Rectal smooth muscle tissue (tissue), 1 donor: ENCODE results near the gene USP25.

Experiments
- H3K27ac ChIP-seq: one replicate; pipeline ENCODE4 v1.7.0; 2013; ENCODE audit warnings: low read depth, low read length, inconsistent platforms
- H3K27me3 ChIP-seq: one replicate; pipeline ENCODE4 v1.7.0; 2013; ENCODE audit warnings: low read length; ENCODE audit not compliant: control insufficient read depth, insufficient read depth
- H3K36me3 ChIP-seq: one replicate; pipeline ENCODE4 v1.7.0; 2013; ENCODE audit warnings: low read length; ENCODE audit not compliant: control insufficient read depth, insufficient read depth
- H3K4me1 ChIP-seq: one replicate; pipeline ENCODE4 v1.7.0; 2013; ENCODE audit warnings: low read length; ENCODE audit not compliant: control insufficient read depth, insufficient read depth
- H3K4me3 ChIP-seq: one replicate; pipeline ENCODE4 v1.7.0; 2013; ENCODE audit warnings: low read length
- H3K9ac ChIP-seq: one replicate; pipeline ENCODE4 v1.7.0; 2013; ENCODE audit warnings: low read length

USP25 gene

DNA sequence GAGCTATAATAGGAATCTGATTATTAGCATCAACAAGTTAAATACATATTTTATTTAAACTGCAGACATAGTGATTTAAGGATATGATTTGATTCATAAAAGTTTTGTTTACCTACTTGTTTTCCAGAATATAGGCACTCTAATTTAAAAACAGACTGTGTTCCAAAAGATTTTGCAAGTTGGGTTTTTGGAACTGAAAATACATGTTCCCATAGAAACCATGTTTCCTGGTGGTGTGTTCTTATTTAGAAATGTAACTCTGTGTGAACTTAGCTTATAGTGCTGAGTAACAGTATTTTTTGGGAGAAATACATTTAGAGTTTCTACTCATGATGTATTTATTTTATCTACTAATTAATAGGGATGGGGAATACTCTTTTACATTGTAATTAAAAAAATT, 21.8 kb downstream of the USP25 start:
- Histone ChIP-seq H3K27ac (no peak overlapping the region), H3K9ac (no peak overlapping the region), H3K4me1 (peaks cover 9% of the 10 kb centered on the region)

DNA sequence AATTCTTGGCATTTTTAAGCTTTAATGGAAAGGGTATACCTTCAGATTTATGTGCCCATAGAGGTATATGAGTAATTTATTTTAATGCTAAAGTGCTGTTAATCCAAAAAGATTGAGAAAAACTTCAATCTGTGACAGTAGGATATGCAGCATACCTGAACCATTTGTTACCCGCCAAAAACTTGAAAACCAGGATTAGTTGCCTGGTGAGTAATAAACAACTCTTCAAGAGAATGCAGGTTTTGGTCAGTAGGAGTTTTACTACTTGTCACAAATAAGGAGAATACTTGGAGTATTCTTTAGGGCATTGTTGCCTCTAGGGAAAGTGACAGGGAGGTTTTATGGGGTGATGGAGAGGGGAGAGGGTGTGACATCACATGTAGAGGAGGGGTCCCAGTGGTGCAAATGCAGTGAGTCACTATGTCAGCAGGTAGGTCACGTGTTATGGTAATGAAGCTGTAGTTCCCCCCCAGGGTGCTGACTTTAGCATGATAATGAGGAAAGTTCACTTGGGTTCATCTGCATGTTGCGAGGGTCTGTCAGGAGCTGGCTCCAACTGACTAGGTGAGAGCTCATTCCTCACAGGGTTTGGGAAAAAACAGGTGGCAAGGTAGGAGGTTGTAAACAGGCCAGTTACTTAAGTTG, 23.1 kb downstream of the USP25 start:
- H3K27me3 ChIP-seq: no peaks in the 10 kb centered on the region
- H3K4me3 ChIP-seq: no peak overlapping the region
- H3K27ac ChIP-seq: no peak overlapping the region
- no peaks in the 10 kb centered on the region for H3K36me3 ChIP-seq
- peaks cover 9% of the 10 kb centered on the region for H3K4me1 ChIP-seq
- no peak overlapping the region for H3K9ac ChIP-seq

More for the DNA sequence above, 21.8 kb downstream of the USP25 start:
- Histone ChIP-seq H3K27me3 (no peaks in the 10 kb centered on the region), H3K36me3 (no peaks in the 10 kb centered on the region), H3K4me3 (no peak overlapping the region)

DNA sequence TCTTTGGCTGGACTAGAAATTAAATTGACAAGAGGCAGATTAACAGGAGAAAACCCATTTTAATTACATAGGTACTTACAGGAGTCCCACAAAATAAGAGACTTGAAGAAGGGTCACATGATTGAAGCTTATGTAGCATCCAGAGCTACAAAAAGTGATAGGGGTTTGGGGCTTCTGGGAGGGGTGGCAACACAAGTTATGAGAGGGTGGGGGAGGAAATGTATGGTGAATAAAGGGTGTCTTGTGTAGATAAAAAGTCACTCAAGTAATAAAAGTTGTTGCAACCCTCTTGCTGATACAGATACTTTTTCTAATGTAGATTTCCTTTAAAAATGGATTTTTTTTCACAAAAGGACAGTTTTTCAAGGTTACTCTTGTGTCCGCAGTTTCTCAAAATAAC, 24.0 kb downstream of the USP25 start:
- Histone ChIP-seq H3K4me1 (peaks cover 9% of the 10 kb centered on the region), H3K36me3 (no peaks in the 10 kb centered on the region), H3K4me3 (no peak overlapping the region), H3K27ac (no peak overlapping the region), H3K27me3 (no peaks in the 10 kb centered on the region), H3K9ac (no peak overlapping the region)

DNA sequence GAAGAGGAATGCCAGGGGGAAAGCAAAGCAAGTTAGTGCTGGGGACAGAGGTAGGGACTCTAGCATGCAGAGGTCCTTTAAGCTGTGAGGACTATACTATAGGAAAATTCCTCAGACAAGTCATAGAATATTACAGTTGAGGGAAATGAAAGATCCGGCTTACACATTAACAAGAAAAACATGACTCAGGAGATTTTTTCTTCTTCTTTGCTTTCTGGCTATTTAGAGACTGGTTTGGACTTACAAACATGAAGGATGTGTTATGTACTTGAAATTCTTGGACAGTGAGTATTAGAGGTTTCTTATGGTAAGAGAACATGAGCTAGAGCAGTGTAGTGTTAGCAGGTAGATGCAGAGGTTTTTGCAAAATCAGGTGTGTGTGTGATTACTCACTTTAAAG, 24.9 kb downstream of the USP25 start:
- no peak overlapping the region for H3K4me3 ChIP-seq
- H3K4me1 ChIP-seq: peaks cover under 1% of the 10 kb centered on the region
- H3K36me3 ChIP-seq: no peaks in the 10 kb centered on the region
- H3K27ac ChIP-seq: no peak overlapping the region
- no peak overlapping the region for H3K9ac ChIP-seq
- no peaks in the 10 kb centered on the region for H3K27me3 ChIP-seq

DNA sequence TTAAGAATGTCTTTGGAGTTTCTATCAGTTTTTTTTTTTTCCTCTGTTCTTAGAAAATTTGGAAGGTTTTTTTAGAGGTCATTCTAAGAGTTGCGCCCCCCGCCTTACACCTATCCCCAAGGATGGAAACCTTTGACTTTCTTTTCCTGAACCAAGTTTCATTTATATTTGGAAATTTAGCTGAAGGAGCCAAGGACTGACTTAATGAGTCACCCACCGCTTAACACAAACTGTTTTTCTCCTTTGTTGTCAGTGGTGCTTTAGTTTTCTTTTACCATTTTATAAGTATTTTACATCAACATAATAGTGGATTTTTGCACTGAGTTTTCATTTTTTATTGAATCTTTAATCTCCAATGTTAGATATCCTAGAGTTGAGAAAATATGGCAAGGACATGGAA, 25.3 kb downstream of the USP25 start:
- Histone ChIP-seq H3K27ac (no peak overlapping the region), H3K36me3 (no peaks in the 10 kb centered on the region), H3K27me3 (no peaks in the 10 kb centered on the region), H3K4me3 (no peak overlapping the region), H3K4me1 (no peaks in the 10 kb centered on the region), H3K9ac (no peak overlapping the region)

DNA sequence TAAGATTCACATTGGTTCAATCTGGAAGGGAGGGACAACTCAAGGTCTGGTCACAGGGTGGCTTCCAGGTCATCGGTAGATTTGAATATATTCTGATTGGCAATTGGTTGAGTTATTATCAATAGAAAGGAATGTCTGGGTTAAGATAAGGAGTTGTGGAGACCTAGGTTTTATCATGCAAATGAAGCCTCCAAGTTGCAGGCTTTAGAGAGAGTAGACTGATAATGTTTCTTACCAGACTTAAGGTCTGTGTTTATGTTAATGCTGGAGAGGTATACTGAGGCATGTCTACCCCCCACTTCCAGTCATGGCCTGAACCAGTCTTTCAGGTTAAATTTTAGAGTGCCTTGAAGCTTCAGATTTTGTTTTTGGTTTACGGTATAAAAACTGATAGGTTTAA, 29.7 kb downstream of the USP25 start:
- Histone ChIP-seq H3K27me3 (no peaks in the 10 kb centered on the region), H3K4me3 (no peak overlapping the region), H3K36me3 (no peaks in the 10 kb centered on the region), H3K27ac (no peak overlapping the region), H3K9ac (no peak overlapping the region), H3K4me1 (no peaks in the 10 kb centered on the region)

DNA sequence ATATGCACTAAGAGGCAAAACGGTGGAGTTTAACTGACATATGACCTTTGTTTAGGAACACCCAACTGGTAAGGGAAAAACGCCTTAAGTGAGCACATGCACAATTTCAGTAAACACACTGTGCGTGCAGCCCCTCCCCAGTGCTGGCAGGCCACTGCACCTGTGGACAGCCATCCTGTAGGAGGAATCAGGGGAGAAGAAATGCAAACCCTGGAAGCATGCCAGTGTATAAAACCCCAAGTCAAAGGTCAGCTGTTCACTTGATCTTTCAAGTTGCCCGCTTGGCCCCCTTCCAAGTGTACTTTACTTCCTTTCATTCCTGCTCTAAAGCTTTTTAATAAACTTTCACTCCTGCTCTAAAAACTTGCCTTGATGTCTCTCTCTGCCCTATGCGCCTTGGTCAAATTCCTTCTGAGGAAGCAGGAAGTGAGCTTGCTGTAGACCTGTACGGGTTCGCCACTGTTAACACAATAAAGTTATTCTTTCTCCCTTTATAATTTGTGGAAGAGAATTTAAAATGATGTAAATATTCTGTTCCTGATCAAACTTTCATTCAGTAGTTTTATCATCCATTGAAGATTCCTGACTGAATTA, 31.8 kb downstream of the USP25 start:
- Histone ChIP-seq H3K4me3 (no peak overlapping the region), H3K4me1 (no peaks in the 10 kb centered on the region), H3K36me3 (no peaks in the 10 kb centered on the region), H3K27me3 (no peaks in the 10 kb centered on the region), H3K27ac (no peak overlapping the region), H3K9ac (no peak overlapping the region)

DNA sequence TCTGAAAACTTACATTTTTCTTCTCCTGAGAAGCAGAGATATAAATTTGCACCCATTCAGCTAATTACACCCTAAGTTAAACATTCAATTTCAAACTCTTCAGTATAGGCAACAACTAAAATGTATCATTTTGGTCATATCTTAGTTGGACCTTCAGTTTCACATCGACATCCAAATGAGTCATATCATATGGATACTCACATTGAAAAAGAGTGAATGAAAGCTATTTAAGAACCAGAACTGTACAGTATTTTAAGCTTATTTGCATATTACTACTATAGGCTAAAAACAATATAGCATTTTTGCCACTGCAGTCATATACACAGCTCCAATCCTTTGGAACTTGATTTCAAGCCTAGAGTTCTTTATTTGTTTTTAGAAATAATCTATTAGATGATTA, 33.6 kb downstream of the USP25 start:
- no peaks in the 10 kb centered on the region for H3K4me1 ChIP-seq
- H3K36me3 ChIP-seq: no peaks in the 10 kb centered on the region
- no peak overlapping the region for H3K9ac ChIP-seq
- H3K4me3 ChIP-seq: no peak overlapping the region
- no peak overlapping the region for H3K27ac ChIP-seq
- no peaks in the 10 kb centered on the region for H3K27me3 ChIP-seq

DNA sequence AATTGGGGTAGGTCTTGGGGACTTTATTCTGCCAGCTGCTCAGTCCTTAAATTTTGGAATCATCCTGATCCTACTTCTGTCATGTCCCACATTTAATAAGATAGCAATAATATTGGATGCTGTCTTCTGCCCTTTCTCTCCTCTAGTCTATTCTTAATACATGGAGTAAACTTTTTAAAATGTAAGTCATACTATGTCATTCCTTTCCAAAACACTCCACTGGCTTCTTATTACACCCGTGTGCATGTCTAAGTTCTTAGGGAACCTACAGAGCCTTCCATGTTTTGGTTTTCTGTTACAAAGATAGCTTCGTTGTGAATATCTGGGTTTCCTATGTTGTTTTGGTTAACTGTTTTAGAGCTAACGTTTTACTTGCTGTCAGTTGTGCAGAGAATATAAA, 35.1 kb downstream of the USP25 start:
- H3K4me3 ChIP-seq: no peak overlapping the region
- no peaks in the 10 kb centered on the region for H3K27me3 ChIP-seq
- H3K4me1 ChIP-seq: no peaks in the 10 kb centered on the region
- H3K27ac ChIP-seq: no peak overlapping the region
- no peak overlapping the region for H3K9ac ChIP-seq
- no peaks in the 10 kb centered on the region for H3K36me3 ChIP-seq

DNA sequence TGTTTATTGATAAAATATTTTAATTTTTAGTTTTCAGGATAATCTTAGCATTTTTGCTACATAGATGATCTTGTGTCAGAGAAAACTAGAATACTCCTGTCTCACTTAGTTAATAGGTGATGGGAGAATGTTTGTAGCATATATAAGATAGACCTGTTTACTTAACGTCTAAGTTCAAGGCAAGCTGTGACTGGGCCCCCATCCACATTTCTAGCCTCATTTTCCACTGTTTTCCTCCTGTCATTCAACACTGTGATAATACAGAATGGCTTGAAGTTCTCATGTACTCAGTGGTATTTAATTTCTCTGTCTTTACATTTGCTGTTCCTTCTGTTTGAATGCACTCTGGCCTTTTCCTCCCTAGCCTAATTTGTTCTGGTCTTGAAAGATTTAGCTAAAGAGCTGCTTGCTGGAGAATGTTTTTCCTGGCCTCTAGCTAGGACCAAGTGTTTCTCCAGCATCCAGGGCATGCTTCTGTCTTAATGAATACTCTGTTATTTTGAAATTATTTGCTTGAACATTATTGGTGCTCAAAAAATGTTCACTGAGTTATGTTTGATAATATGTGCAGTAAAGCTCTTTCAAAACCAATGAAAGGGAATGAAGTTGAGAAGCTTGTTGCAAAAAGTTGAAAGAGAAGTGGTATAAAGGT, 37.3 kb downstream of the USP25 start:
- Histone ChIP-seq H3K27ac (no peak overlapping the region), H3K27me3 (no peaks in the 10 kb centered on the region), H3K4me1 (no peaks in the 10 kb centered on the region), H3K9ac (no peak overlapping the region), H3K36me3 (no peaks in the 10 kb centered on the region), H3K4me3 (no peak overlapping the region)

DNA sequence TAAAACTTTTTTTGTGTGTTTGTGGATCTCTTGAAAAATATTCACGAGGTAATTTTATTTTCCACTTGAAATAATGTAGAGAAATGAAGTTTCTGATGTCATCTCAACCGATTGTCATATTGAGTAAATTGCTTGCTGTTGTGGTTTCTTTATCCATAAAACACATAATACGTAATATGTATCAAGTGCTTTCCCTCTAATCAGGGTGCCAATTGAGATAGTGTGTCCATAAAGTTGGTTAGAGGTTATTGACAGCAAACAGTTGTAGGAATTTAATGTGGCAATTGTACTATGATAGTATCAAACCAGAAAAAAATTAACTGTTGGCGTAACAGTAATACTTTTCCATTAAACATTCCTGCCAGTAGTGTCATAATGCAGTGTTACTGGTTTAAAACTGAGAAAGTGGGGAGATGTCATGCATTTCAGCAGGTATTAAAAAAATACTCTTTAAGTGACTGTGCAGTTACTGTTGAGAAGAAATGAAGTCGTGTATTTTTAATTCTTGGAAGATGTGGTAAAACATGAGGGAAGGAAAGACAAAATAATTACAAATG, 38.3 kb downstream of the USP25 start:
- no peaks in the 10 kb centered on the region for H3K36me3 ChIP-seq
- no peak overlapping the region for H3K9ac ChIP-seq
- no peak overlapping the region for H3K27ac ChIP-seq
- H3K4me3 ChIP-seq: no peak overlapping the region
- H3K27me3 ChIP-seq: no peaks in the 10 kb centered on the region
- H3K4me1 ChIP-seq: no peaks in the 10 kb centered on the region

DNA sequence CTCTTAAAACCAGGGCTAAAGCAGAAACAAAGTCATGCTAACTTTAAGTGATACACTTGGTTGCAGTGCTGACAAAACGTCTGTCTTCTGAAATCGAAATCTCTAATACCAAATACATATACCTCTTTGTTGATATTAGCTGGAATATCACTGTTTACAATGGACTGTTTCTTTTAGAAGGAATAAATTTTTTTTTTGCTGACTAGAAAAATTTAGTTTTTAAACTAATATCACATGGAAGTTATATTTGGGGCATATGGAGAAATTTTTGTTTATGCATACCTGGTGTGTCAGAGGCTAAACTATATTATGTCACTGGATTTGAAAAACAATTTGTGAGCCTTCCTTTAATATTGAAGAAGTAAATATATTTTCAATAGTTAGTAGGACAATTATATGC, 39.1 kb downstream of the USP25 start:
- no peak overlapping the region for H3K27ac ChIP-seq
- H3K36me3 ChIP-seq: no peaks in the 10 kb centered on the region
- no peaks in the 10 kb centered on the region for H3K27me3 ChIP-seq
- H3K9ac ChIP-seq: no peak overlapping the region
- no peak overlapping the region for H3K4me3 ChIP-seq
- peaks cover 3% of the 10 kb centered on the region for H3K4me1 ChIP-seq

DNA sequence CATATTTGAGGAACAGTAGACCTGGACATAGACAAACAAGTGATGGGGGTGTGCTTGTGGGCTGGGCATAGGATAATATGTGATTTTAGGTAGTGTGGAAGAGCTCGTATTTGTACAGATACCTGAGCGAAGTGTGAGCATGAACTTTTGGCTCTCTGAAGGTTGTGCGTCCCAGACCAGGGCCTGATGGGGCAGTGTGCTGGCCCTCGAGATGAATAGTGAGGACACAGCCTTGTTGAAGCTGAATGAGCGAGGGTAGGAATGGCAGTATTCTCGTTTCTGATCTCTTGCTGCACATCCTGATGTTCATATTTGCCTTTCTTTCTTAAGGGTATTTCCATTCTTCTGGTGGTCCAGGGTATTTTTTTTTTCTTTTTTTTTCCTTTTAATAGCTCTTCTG, 41.5 kb downstream of the USP25 start:
- Histone ChIP-seq H3K9ac (no peak overlapping the region), H3K27ac (no peak overlapping the region), H3K27me3 (no peaks in the 10 kb centered on the region), H3K4me1 (peaks cover 11% of the 10 kb centered on the region), H3K36me3 (no peaks in the 10 kb centered on the region), H3K4me3 (no peak overlapping the region)
